Liver (tissue), 9 donors: ENCODE results near the gene PTPN4. TPM values are rescaled to one million over a fixed set of nuclear protein-coding genes. Genes with fewer than 3 reads are reported as not detected.

Source experiments
- DNase-seq: peaks from one replicate; pipeline ENCODE4 v3.0.0-alpha.2; 2017; ENCODE audit warnings: low spot score
- H3K27ac ChIP-seq, 2 donors: one replicate each; pipeline ENCODE4 v1.7.0; 2013; ENCODE audit warnings: inconsistent platforms in 2 of 2, low read length in 2 of 2, control low read depth in 1 of 2, low read depth in 1 of 2, mild to moderate bottlenecking in 1 of 2
- H3K27me3 ChIP-seq, 4 donors: one replicate each; pipeline versions ENCODE4 v1.6.1 to v1.7.0; 2013; ENCODE audit warnings: low read length in 3 of 4, inconsistent platforms in 1 of 4, mild to moderate bottlenecking in 1 of 4, moderate library complexity in 1 of 4; ENCODE audit not compliant: control insufficient read depth in 4 of 4, insufficient read depth in 4 of 4
- H3K36me3 ChIP-seq, 4 donors: one replicate each; pipeline versions ENCODE4 v1.6.1 to v1.7.0; 2013; ENCODE audit warnings: low read length in 3 of 4, mild to moderate bottlenecking in 3 of 4, low read depth in 1 of 4, moderate library complexity in 1 of 4; ENCODE audit not compliant: control insufficient read depth in 4 of 4, insufficient read depth in 3 of 4
- H3K4me1 ChIP-seq, 4 donors: one replicate each; pipeline versions ENCODE4 v1.6.1 to v1.7.0; 2013; ENCODE audit warnings: low read length in 3 of 4, mild to moderate bottlenecking in 3 of 4, moderate library complexity in 1 of 4; ENCODE audit not compliant: control insufficient read depth in 4 of 4, insufficient read depth in 4 of 4
- H3K4me3 ChIP-seq, 3 donors: one replicate each; pipeline versions ENCODE4 v1.6.1 to v1.7.0; 2013; ENCODE audit warnings: low read length in 3 of 3, control low read depth in 1 of 3, low read depth in 1 of 3, mild to moderate bottlenecking in 1 of 3
- H3K9ac ChIP-seq, 2 donors: one replicate each; pipeline ENCODE4 v1.7.0; 2013; ENCODE audit warnings: low read length in 2 of 2, mild to moderate bottlenecking in 2 of 2, moderate library complexity in 2 of 2, control low read depth in 1 of 2, low read depth in 1 of 2
- H3K9me3 ChIP-seq, 4 donors: one replicate each; pipeline versions ENCODE4 v1.6.1 to v1.7.0; 2013; ENCODE audit warnings: low read length in 3 of 4; ENCODE audit not compliant: control insufficient read depth in 4 of 4
- CTCF ChIP-seq: fragments of 150-350 bp; IDR thresholded peaks from 2 replicates; pipeline ENCODE4 v1.5.1; 2017; ENCODE audit warnings: improper control_type of control experiment, low read depth, low read length; ENCODE audit not compliant: missing input control
- FOXA1 ChIP-seq: IDR thresholded peaks from 2 replicates; pipeline ENCODE4 v1.6.1; 2016; ENCODE audit warnings: antibody characterized with exemption
- FOXA2 ChIP-seq: IDR thresholded peaks from 2 replicates; pipeline ENCODE4 v1.6.1; 2016; ENCODE audit warnings: antibody characterized with exemption
- GABPA ChIP-seq, 2 donors: IDR thresholded peaks in 1 of 2; conservative IDR thresholded peaks in 1 of 2; 2 replicates each; pipeline ENCODE4 v1.6.1; 2016; ENCODE audit warnings: antibody characterized with exemption in 2 of 2, mild to moderate bottlenecking in 1 of 2, moderate library complexity in 1 of 2
- HNF4A ChIP-seq, 2 donors: conservative IDR thresholded peaks; 2 replicates each; pipeline ENCODE4 v1.6.1; 2016; ENCODE audit warnings: antibody characterized with exemption in 2 of 2, mild to moderate bottlenecking in 2 of 2
- HNF4G ChIP-seq: IDR thresholded peaks from 2 replicates; pipeline ENCODE4 v1.6.1; 2016; ENCODE audit warnings: antibody characterized with exemption
- JUND ChIP-seq, 2 donors: IDR thresholded peaks; 2 replicates each; pipeline ENCODE4 v1.6.1; 2016; ENCODE audit warnings: antibody characterized with exemption in 2 of 2
- MAX ChIP-seq: IDR thresholded peaks from 2 replicates; pipeline ENCODE4 v1.6.1; 2016; ENCODE audit warnings: antibody characterized with exemption
- NR2F2 ChIP-seq: IDR thresholded peaks from 2 replicates; pipeline ENCODE4 v1.6.1; 2016; ENCODE audit warnings: antibody characterized with exemption
- RAD21 ChIP-seq, 2 donors: IDR thresholded peaks; 2 replicates each; pipeline ENCODE4 v1.6.1; 2016; ENCODE audit warnings: antibody characterized with exemption in 2 of 2, mild to moderate bottlenecking in 2 of 2
- REST ChIP-seq: IDR thresholded peaks from 2 replicates; pipeline ENCODE4 v1.6.1; 2016; ENCODE audit warnings: antibody characterized with exemption, mild to moderate bottlenecking
- RXRA ChIP-seq, 2 donors: IDR thresholded peaks; 2 replicates each; pipeline ENCODE4 v1.6.1; 2017 to 2018; ENCODE audit warnings: antibody characterized with exemption in 2 of 2, mild to moderate bottlenecking in 1 of 2
- SP1 ChIP-seq: IDR thresholded peaks from 2 replicates; pipeline ENCODE4 v1.6.1; 2018; ENCODE audit warnings: antibody characterized with exemption, mild to moderate bottlenecking
- TAF1 ChIP-seq: conservative IDR thresholded peaks from 2 replicates; pipeline ENCODE4 v1.6.1; 2016; ENCODE audit warnings: antibody characterized with exemption, mild to moderate bottlenecking
- YY1 ChIP-seq: IDR thresholded peaks from 2 replicates; pipeline ENCODE4 v1.6.1; 2016; ENCODE audit warnings: antibody characterized with exemption, mild to moderate bottlenecking
- ZBTB33 ChIP-seq: IDR thresholded peaks from 2 replicates; pipeline ENCODE4 v1.6.1; 2016; ENCODE audit warnings: antibody characterized with exemption
- WGBS: extraction: QIAGEN DNeasy Blood & Tissue Kit; methylation state at CpG from one replicate; pipeline ENCODE4 v1.1.7; 2013; 5-methylcytosine and 5-hydroxymethylcytosine counted together
- polyA plus RNA-seq, 2 donors: library from polyadenylated mRNA; stranded (reverse) in 1 of 2; unstranded in 1 of 2; fragments of 200-250 nt in 1 of 2; fragments of >200 nt in 1 of 2; fragmentation: Nextera tagmentation in 1 of 2; extraction: Ambion mirVana in 1 of 2; gene quantifications; one replicate each; pipeline versions ENCODE4 v1.2.1 to v1.2.3, GENCODE V29; 2013 to 2015
- total RNA-seq, 2 donors: library from RNA; depleted of rRNA; stranded (reverse); fragments of >200 nt; gene quantifications; one replicate each; pipeline ENCODE4 v1.2.3, GENCODE V29; 2014
- donor health status: healthy.
- donor health status: healthy.
- donor health status: healthy.
- donor health status: healthy.
- donor health status: healthy.

The PTPN4 gene
- total and polyA plus RNA-seq, 4 donors = 4.2 to 34.6 (median 9.5) TPM

GRCh38 chr2:119764832-119765231 is 5.1 kb downstream of the PTPN4 start:
- no peak overlapping the region for H3K4me3 ChIP-seq
- no peak for DNase-seq
- H3K27ac ChIP-seq = no peak overlapping the region
- no peaks in the 10 kb centered on the region for H3K27me3 ChIP-seq
- peaks cover 8 to 52% (median 31%) of the 10 kb centered on the region in 4 donors for H3K4me1 ChIP-seq
- no peaks in the 10 kb centered on the region for H3K36me3 ChIP-seq
- no peaks in the 10 kb centered on the region for H3K9me3 ChIP-seq
- no peak for TF ChIP-seq FOXA2
- TF ChIP-seq RAD21 (IDR thresholded peaks at IDR 0.05) = no peak
- no peak for TF ChIP-seq CTCF
- no peak for TF ChIP-seq JUND (IDR thresholded peaks at IDR 0.05)
- no peak for TF ChIP-seq REST
- no peak for TF ChIP-seq FOXA1
- TF ChIP-seq HNF4A (conservative IDR thresholded peaks at IDR 0.05) = no peak
- no peak for TF ChIP-seq HNF4G
- no peak for TF ChIP-seq SP1
- TF ChIP-seq ZBTB33 = no peak
- TF ChIP-seq YY1 = no peak
- no peak for TF ChIP-seq GABPA (IDR thresholded peaks at IDR 0.05 in 1 of 2, conservative IDR thresholded peaks at IDR 0.05 in 1 of 2)
- H3K9ac ChIP-seq = no peak overlapping the region
- 73% methylated on average over 4 of the region's 4 CpGs for WGBS

GRCh38 chr2:119765433-119766002 is 5.8 kb downstream of the PTPN4 start:
- no peaks in the 10 kb centered on the region for H3K9me3 ChIP-seq
- TF ChIP-seq SP1 (no peak), RXRA (IDR thresholded peaks at IDR 0.05) (no peak), MAX (no peak), FOXA1 (no peak), NR2F2 (no peak), TAF1 (no peak)
- H3K4me3 ChIP-seq = no peak overlapping the region
- H3K27me3 ChIP-seq = no peaks in the 10 kb centered on the region
- WGBS = 86% methylated on average over 5 of the region's 5 CpGs
- H3K27ac ChIP-seq = no peak overlapping the region
- DNase-seq = no peak
- H3K9ac ChIP-seq = no peak overlapping the region
- no peaks in the 10 kb centered on the region for H3K36me3 ChIP-seq
- peaks cover 9 to 56% (median 35%) of the 10 kb centered on the region in 4 donors for H3K4me1 ChIP-seq
